IMR-90 (cell line): Measurements from ENCODE around the gene XKR7. TPM values are rescaled to one million over a fixed set of nuclear protein-coding genes. Genes with fewer than 3 reads are reported as not detected.

Experiments
- ATAC-seq: fragments of 200-7000 bp; cut with Tn5 transposase; 2 replicates; pipeline ENCODE4 v1.9.1; 2020; ENCODE audit warnings: low read depth, mild to moderate bottlenecking, moderate library complexity
- BruUV-seq: library from RNA; stranded (reverse); fragments of 400-500 nt; replicated peaks from 2 replicates; lab custom pipeline; 2021; lab: Mats Ljungman, UMichigan
- CTCF ChIA-PET: fragments of 300-600 bp; formaldehyde crosslinking; extraction: SDS; loops from one replicate; lab custom pipeline; 2021; ENCODE audit warnings: antibody characterized with exemption; lab: Yijun Ruan, JAX
- POLR2A ChIA-PET: fragments of 300-600 bp; sonication (Branson Sonifier 250); formaldehyde crosslinking; loops from one replicate; lab custom pipeline; 2022; ENCODE audit warnings: antibody characterized with exemption; ENCODE audit not compliant: unreplicated experiment; lab: Charles Lee
- DNase-seq: peaks from one replicate; pipeline ENCODE4 v3.0.0; 2013
- H2AFZ ChIP-seq: replicated peaks from 2 replicates; pipeline ENCODE3; 2013; ENCODE audit warnings: low read length, mild to moderate bottlenecking; ENCODE audit not compliant: poor library complexity
- H2AK5ac ChIP-seq: 2 replicates; pipeline ENCODE4 v1.6.1; 2013; ENCODE audit warnings: low read depth, low read length, inconsistent platforms
- H2AK9ac ChIP-seq: replicated peaks from 2 replicates; pipeline ENCODE3; 2013; ENCODE audit warnings: mild to moderate bottlenecking, low read depth, low read length, moderate library complexity; ENCODE audit not compliant: poor library complexity
- H2BK120ac ChIP-seq: 2 replicates; pipeline ENCODE4 v1.6.1; 2013; ENCODE audit warnings: low read depth, low read length, inconsistent platforms
- H2BK15ac ChIP-seq: 3 replicates; pipeline ENCODE4 v1.6.1; 2013; ENCODE audit warnings: low read depth, low read length, inconsistent platforms
- H2BK20ac ChIP-seq: 2 replicates; pipeline ENCODE4 v1.6.1; 2013; ENCODE audit warnings: low read depth, mild to moderate bottlenecking, inconsistent platforms, low read length, moderate library complexity
- H2BK5ac ChIP-seq: 2 replicates; pipeline ENCODE4 v1.6.1; 2013; ENCODE audit warnings: mild to moderate bottlenecking, low read depth, low read length, inconsistent platforms; ENCODE audit not compliant: poor library complexity, severe bottlenecking
- H3K14ac ChIP-seq: replicated peaks from 2 replicates; pipeline ENCODE4 v1.6.1; 2013; ENCODE audit warnings: low read depth, low read length, inconsistent platforms
- H3K18ac ChIP-seq: 2 replicates; pipeline ENCODE4 v1.6.1; 2013; ENCODE audit warnings: low read depth, low read length, control low read depth
- H3K23ac ChIP-seq: 2 replicates; pipeline ENCODE4 v1.6.1; 2013; ENCODE audit warnings: low read depth, low read length, inconsistent platforms
- H3K27ac ChIP-seq: 2 replicates; pipeline ENCODE4 v1.5.1; 2013; ENCODE audit warnings: mild to moderate bottlenecking, control low read depth, low read length; ENCODE audit not compliant: insufficient read depth
- H3K27me3 ChIP-seq: 2 replicates; pipeline ENCODE4 v1.6.1; 2013; ENCODE audit warnings: low read length; ENCODE audit not compliant: control insufficient read depth, insufficient read depth
- H3K36me3 ChIP-seq: 2 replicates; pipeline ENCODE4 v1.6.1; 2013; ENCODE audit warnings: low read length, mixed read lengths; ENCODE audit not compliant: control insufficient read depth, insufficient read depth
- H3K4ac ChIP-seq: 2 replicates; pipeline ENCODE4 v1.6.1; 2013; ENCODE audit warnings: low read depth, low read length, inconsistent platforms
- H3K4me1 ChIP-seq: 2 replicates; pipeline ENCODE4 v1.6.1; 2013; ENCODE audit warnings: low read length, mixed read lengths; ENCODE audit not compliant: control insufficient read depth, insufficient read depth
- H3K4me2 ChIP-seq: 2 replicates; pipeline ENCODE4 v1.6.1; 2013; ENCODE audit warnings: low read depth, mild to moderate bottlenecking, control low read depth, low read length, moderate library complexity
- H3K4me3 ChIP-seq: 2 replicates; pipeline ENCODE4 v1.5.1; 2013; ENCODE audit warnings: low read depth, mild to moderate bottlenecking, control low read depth, low read length, moderate library complexity; ENCODE audit not compliant: insufficient read depth
- H3K56ac ChIP-seq: 2 replicates; pipeline ENCODE4 v1.6.1; 2013; ENCODE audit warnings: low read length, inconsistent platforms; ENCODE audit not compliant: insufficient read depth; ENCODE audit errors: extremely low read depth
- H3K79me1 ChIP-seq, 2 experiments: 2 replicates each; pipeline ENCODE4 v1.6.1; 2013; ENCODE audit warnings: low read length in 2 of 2, inconsistent platforms in 1 of 2, low read depth in 1 of 2
- H3K9ac ChIP-seq: 2 replicates; pipeline ENCODE4 v1.6.1; 2013; ENCODE audit warnings: low read depth, low read length, control low read depth
- H3K9me1 ChIP-seq: 2 replicates; pipeline ENCODE4 v1.6.1; 2013; ENCODE audit warnings: low read length, inconsistent platforms; ENCODE audit not compliant: insufficient read depth
- H3K9me3 ChIP-seq: 2 replicates; pipeline ENCODE4 v1.6.1; 2013; ENCODE audit warnings: low read length; ENCODE audit not compliant: control insufficient read depth, insufficient read depth
- H4K20me1 ChIP-seq: 2 replicates; pipeline ENCODE4 v1.6.1; 2013; ENCODE audit warnings: low read length, inconsistent platforms; ENCODE audit not compliant: insufficient read depth
- H4K5ac ChIP-seq: 2 replicates; pipeline ENCODE4 v1.6.1; 2013; ENCODE audit warnings: mild to moderate bottlenecking, low read depth, low read length, control low read depth
- H4K8ac ChIP-seq, 2 experiments: 2 replicates each; pipeline ENCODE4 v1.6.1; 2013; ENCODE audit warnings: low read depth in 2 of 2, low read length in 2 of 2, control low read depth in 1 of 2, inconsistent platforms in 1 of 2
- H4K91ac ChIP-seq: 2 replicates; pipeline ENCODE4 v1.6.1; 2013; ENCODE audit warnings: low read depth, low read length, inconsistent platforms; ENCODE audit not compliant: insufficient read depth
- BHLHE40 ChIP-seq: fragments of 150-350 bp; IDR thresholded peaks from 2 replicates; pipeline ENCODE4 v1.6.1; 2016; ENCODE audit warnings: mild to moderate bottlenecking, low read depth, low read length
- CEBPB ChIP-seq: IDR thresholded peaks from 2 replicates; pipeline ENCODE4 v1.6.1; 2012; ENCODE audit warnings: low read depth, low read length, improper control_type of control experiment
- CHD1 ChIP-seq: IDR thresholded peaks from 2 replicates; pipeline ENCODE4 v1.6.1; 2012; ENCODE audit warnings: low read depth, low read length, improper control_type of control experiment
- CTCF ChIP-seq: conservative IDR thresholded peaks from 2 replicates; pipeline ENCODE4 v1.5.1; 2012; ENCODE audit warnings: mild to moderate bottlenecking, low read depth, low read length, improper control_type of control experiment
- FOS ChIP-seq: fragments of 150-350 bp; IDR thresholded peaks from 2 replicates; pipeline ENCODE4 v1.6.1; 2016; ENCODE audit warnings: low read depth, low read length
- MAFK ChIP-seq: IDR thresholded peaks from 2 replicates; pipeline ENCODE4 v1.6.1; 2012; ENCODE audit warnings: low read depth, low read length, improper control_type of control experiment
- MAZ ChIP-seq: IDR thresholded peaks from 2 replicates; pipeline ENCODE4 v1.6.1; 2012; ENCODE audit warnings: low read depth, mild to moderate bottlenecking, low read length, improper control_type of control experiment, moderate library complexity, borderline replicate concordance
- MXI1 ChIP-seq: IDR thresholded peaks from 2 replicates; pipeline ENCODE4 v1.6.1; 2012; ENCODE audit warnings: low read depth, mild to moderate bottlenecking, low read length, moderate library complexity, borderline replicate concordance
- NFE2L2 ChIP-seq: fragments of 150-350 bp; IDR thresholded peaks from 2 replicates; pipeline ENCODE4 v1.6.1; 2016; ENCODE audit warnings: low read depth, mild to moderate bottlenecking, low read length
- POLR2A ChIP-seq: IDR thresholded peaks from 2 replicates; pipeline ENCODE4 v1.6.1; 2012; ENCODE audit warnings: mild to moderate bottlenecking, low read depth, low read length
- RAD21 ChIP-seq: IDR thresholded peaks from 2 replicates; pipeline ENCODE4 v1.6.1; 2012; ENCODE audit warnings: low read length, improper control_type of control experiment
- RFX5 ChIP-seq: IDR thresholded peaks from 2 replicates; pipeline ENCODE4 v1.8.0; 2012; ENCODE audit warnings: low read depth, mild to moderate bottlenecking, low read length, moderate library complexity
- SMC3 ChIP-seq: fragments of 150-350 bp; IDR thresholded peaks from 2 replicates; pipeline ENCODE4 v1.6.1; 2016; ENCODE audit warnings: low read depth, mild to moderate bottlenecking, antibody characterized with exemption, low read length, moderate library complexity
- WGBS, 2 experiments: methylation state at CpG; one replicate each; pipeline versions ENCODE4 v1.1.5 to v1.1.7; 2013; ENCODE audit warnings: missing lambda C conversion rate in 2 of 2; ENCODE audit not compliant: insufficient read length in 1 of 2; ENCODE audit errors: extremely low coverage in 2 of 2; 5-methylcytosine and 5-hydroxymethylcytosine counted together
- dilution Hi-C: fragments of 300-500 bp; cut with HindIII; formaldehyde crosslinking; loops from one replicate; pipeline ENCODE4 v1.14.3; 2018; ENCODE audit warnings: low sequenced_read_pairs; ENCODE audit not compliant: unreplicated experiment
- in situ Hi-C: fragments of 300-500 bp; cut with MboI; formaldehyde crosslinking; loops from 3 replicates; pipeline ENCODE4 v1.14.3; 2019; ENCODE audit warnings: low sequenced_read_pairs, inconsistent platforms, mixed read lengths
- intact Hi-C: fragments of 100-400 bp; cut with micrococcal nuclease; formaldehyde crosslinking; loops from 2 replicates; pipeline ENCODE4 v1.10.0; 2022
- polyA plus RNA-seq, 3 experiments: library from polyadenylated mRNA; depleted of rRNA; stranded (reverse); fragments of >200 nt; gene quantifications; 2 replicates each; pipeline ENCODE4 v1.2.3, GENCODE V29; 2012; ENCODE audit warnings: low replicate concordance in 1 of 3
- total RNA-seq: library from RNA; depleted of rRNA; stranded (reverse); fragments of >200 nt; gene quantifications from 2 replicates; pipeline ENCODE4 v1.2.3, GENCODE V29; 2012
- TF ChIP-seq, protein P1 (sequence below): fragments of 150-350 bp; IDR thresholded peaks from 2 replicates; pipeline ENCODE4 v1.6.1; 2017; ENCODE audit warnings: mild to moderate bottlenecking, antibody characterized with exemption, low read length, low read depth

XKR7 gene
- total and polyA plus RNA-seq, 2 of the 4 experiments (the other 2 are of a cell fraction), result not detected

- ChIA-PET CTCF (no interaction called here), POLR2A (no interaction called here)
- DNase-seq, result no peak
- no peak overlapping the region for H4K91ac ChIP-seq
- H3K23ac ChIP-seq, result no peak overlapping the region
- no peak overlapping the region for H3K4me3 ChIP-seq
- no peaks in the 10 kb centered on the region for H4K20me1 ChIP-seq
- H3K9me1 ChIP-seq, result no peaks in the 10 kb centered on the region
- H2BK20ac ChIP-seq, result no peak overlapping the region
- H3K14ac ChIP-seq, result no peak overlapping the region
- H3K27me3 ChIP-seq, result peaks cover 62% of the 10 kb centered on the region
- no peak overlapping the region for H4K5ac ChIP-seq
- no peak overlapping the region for H2AK5ac ChIP-seq
- H3K4me1 ChIP-seq, result no peaks in the 10 kb centered on the region
- H3K4me2 ChIP-seq, result no peak overlapping the region
- dilution Hi-C loops, result no loop called here
- H2BK5ac ChIP-seq, result no peak overlapping the region
- peaks cover 7% of the 10 kb centered on the region for H3K9me3 ChIP-seq
- 0% methylated on average over 3 of the region's 22 CpGs; no CpG with 5 or more reads in 1 of the 2 experiments for WGBS, 2 experiments
- no peak overlapping the region for H2BK15ac ChIP-seq
- no peak overlapping the region for H2BK120ac ChIP-seq
- H3K9ac ChIP-seq, result no peak overlapping the region
- H3K79me1 ChIP-seq, result no peaks in the 10 kb centered on the region
- no peak overlapping the region for H3K56ac ChIP-seq
- H3K27ac ChIP-seq, result no peak overlapping the region
- H2AK9ac ChIP-seq, result no peak overlapping the region
- no peak for ATAC-seq
- H2AFZ ChIP-seq, result peak overlapping the region; percentile 39
- H3K4ac ChIP-seq, result no peak overlapping the region
- H4K8ac ChIP-seq, result no peak overlapping the region
- no TSS peak for BruUV-seq
- in situ Hi-C loops, result no loop called here
- intact Hi-C loops, result no loop called here
- H3K36me3 ChIP-seq, result no peaks in the 10 kb centered on the region
- H3K18ac ChIP-seq, result no peak overlapping the region
- TF ChIP-seq RAD21 (no peak), CEBPB (no peak), NFE2L2 (no peak), SMC3 (no peak), MAFK (no peak), MAZ (no peak), RFX5 (no peak), MXI1 (no peak), BHLHE40 (no peak), FOS (no peak), CHD1 (no peak), POLR2A (no peak), CTCF (no peak)
- TF ChIP-seq, protein P1, sequence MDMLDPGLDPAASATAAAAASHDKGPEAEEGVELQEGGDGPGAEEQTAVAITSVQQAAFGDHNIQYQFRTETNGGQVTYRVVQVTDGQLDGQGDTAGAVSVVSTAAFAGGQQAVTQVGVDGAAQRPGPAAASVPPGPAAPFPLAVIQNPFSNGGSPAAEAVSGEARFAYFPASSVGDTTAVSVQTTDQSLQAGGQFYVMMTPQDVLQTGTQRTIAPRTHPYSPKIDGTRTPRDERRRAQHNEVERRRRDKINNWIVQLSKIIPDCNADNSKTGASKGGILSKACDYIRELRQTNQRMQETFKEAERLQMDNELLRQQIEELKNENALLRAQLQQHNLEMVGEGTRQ, result no peak
Measured at GRCh38 chr20:32052778-32053362, 84.9 kb downstream of the XKR7 start.
